Neuron (in vitro differentiated cells): ENCODE data around the gene ZNF664.

Experiments
- H2AFZ ChIP-seq: one replicate; pipeline ENCODE4 v1.6.1; 2013; ENCODE audit warnings: low read depth, mild to moderate bottlenecking, inconsistent platforms, low read length, moderate library complexity
- H3K27me3 ChIP-seq: one replicate; pipeline ENCODE4 v1.6.1; 2013; ENCODE audit warnings: low read length; ENCODE audit not compliant: insufficient read depth
- H3K36me3 ChIP-seq: one replicate; pipeline ENCODE4 v1.6.1; 2013; ENCODE audit warnings: low read length; ENCODE audit not compliant: insufficient read depth
- H3K4me1 ChIP-seq: one replicate; pipeline ENCODE4 v1.6.1; 2013; ENCODE audit warnings: low read length; ENCODE audit not compliant: insufficient read depth
- H3K4me3 ChIP-seq: 2 replicates; pipeline ENCODE4 v1.5.1; 2013; ENCODE audit warnings: mild to moderate bottlenecking, low read length, moderate library complexity
- H3K9me3 ChIP-seq: one replicate; pipeline ENCODE4 v1.6.1; 2013; ENCODE audit warnings: low read length

Gene ZNF664

DNA sequence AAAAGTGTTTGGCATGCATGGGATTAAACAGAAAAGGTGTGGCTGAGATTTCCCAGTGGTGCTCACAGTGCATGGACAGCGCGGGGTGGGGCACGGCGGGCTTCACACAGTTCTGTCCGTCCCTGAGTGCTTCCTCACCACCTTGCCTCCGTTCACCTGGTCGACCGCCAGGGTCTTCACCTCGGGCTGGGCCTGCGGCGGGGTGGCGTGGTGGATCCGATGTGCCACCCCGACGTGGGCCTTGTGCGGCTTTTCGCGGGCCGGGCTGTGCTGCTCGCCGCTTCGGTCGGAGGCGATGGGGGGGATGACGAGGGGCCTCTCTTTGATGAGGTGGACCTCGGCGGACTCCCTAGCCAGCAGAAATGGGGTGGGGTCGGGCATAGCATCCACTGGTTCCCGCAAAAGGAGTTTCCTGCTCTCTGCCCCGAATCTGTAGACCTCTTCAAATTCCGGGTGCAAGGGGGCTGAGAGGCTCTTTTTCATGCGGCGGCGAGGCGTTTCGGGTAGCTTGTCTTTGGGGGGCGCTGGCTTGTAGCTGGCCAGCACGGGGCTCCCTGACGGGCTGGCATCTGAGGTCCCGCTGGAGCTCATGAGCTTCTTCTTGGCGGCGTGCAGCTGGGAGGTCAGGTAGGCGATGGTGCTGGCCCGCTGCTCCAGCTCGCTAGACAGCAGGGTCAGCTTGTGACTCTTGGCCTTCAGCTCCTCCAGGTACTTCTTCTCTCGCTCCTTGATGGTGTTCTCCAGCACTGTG lies 35.9 kb upstream of the ZNF664 start:
- no peak overlapping the region for H2AFZ ChIP-seq
- H3K9me3 ChIP-seq = peaks cover 11% of the 10 kb centered on the region
- H3K4me1 ChIP-seq = peaks cover 4% of the 10 kb centered on the region
- peaks cover 47% of the 10 kb centered on the region for H3K36me3 ChIP-seq
- H3K27me3 ChIP-seq = no peaks in the 10 kb centered on the region
- H3K4me3 ChIP-seq = no peak overlapping the region

GRCh38 chr12:123937707-123938591 lies 35.1 kb upstream of the ZNF664 start:
- Histone ChIP-seq H2AFZ (no peak overlapping the region), H3K36me3 (peaks cover 54% of the 10 kb centered on the region), H3K4me3 (no peak overlapping the region), H3K27me3 (no peaks in the 10 kb centered on the region), H3K4me1 (peaks cover 4% of the 10 kb centered on the region), H3K9me3 (peaks cover 17% of the 10 kb centered on the region)

- Histone ChIP-seq H2AFZ (no peak overlapping the region), H3K4me3 (no peak overlapping the region), H3K36me3 (peaks cover 54% of the 10 kb centered on the region), H3K9me3 (peaks cover 14% of the 10 kb centered on the region), H3K4me1 (peaks cover 4% of the 10 kb centered on the region), H3K27me3 (no peaks in the 10 kb centered on the region)
Measured at GRCh38 chr12:123938679-123939480, 34.1 kb upstream of the ZNF664 start.

DNA sequence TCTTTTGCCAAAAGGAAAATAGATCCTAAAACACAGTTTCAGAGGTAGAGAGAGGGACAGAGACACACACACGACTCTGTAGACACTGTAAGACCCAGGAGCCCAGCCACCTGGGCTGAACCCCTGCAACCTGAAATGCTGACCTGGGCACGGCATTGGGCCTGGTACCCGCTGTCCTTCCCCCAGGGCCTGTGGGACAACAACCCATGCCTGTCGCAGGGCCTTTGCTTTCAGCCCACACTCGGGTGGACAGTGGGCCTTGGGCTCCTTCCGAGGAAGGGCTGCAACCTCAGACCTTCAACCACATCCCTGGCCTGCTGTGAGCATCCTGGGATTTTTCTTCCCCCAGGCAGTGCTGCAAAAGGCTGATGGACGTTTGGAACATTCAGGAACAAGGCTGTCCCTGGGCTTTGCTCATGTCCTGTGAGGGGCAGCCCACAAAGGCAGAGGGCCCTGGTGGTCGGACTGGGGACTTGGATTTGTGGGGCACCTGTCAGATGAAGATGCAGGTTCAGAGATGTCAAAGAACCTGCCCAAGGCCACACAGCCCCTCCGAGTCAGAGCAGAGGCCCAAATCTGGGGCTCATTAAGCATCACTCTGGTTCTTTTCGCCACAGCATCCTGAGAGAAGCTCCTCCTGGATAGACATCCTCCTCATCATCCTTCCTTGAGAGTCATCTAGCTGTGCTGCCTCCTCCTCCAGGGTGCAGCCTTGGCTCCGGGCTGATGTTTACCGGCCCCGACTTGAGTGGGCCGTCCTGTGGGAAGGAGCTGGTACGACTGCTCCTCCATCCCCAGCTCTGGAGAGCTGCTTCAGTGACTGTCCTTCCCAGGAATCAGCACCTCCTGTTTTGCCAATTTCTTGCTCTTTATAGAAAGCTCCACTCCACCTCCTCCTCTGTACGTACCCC lies 33.0 kb upstream of the ZNF664 start:
- Histone ChIP-seq H3K4me3 (no peak overlapping the region), H2AFZ (no peak overlapping the region), H3K4me1 (peaks cover 9% of the 10 kb centered on the region), H3K9me3 (peaks cover 12% of the 10 kb centered on the region), H3K27me3 (no peaks in the 10 kb centered on the region), H3K36me3 (peaks cover 60% of the 10 kb centered on the region)

GRCh38 chr12:123940627-123940966 lies 32.4 kb upstream of the ZNF664 start:
- Histone ChIP-seq H3K9me3 (peaks cover 12% of the 10 kb centered on the region), H3K4me1 (peaks cover 13% of the 10 kb centered on the region), H3K36me3 (peaks cover 61% of the 10 kb centered on the region), H2AFZ (no peak overlapping the region), H3K27me3 (no peaks in the 10 kb centered on the region), H3K4me3 (no peak overlapping the region)

DNA sequence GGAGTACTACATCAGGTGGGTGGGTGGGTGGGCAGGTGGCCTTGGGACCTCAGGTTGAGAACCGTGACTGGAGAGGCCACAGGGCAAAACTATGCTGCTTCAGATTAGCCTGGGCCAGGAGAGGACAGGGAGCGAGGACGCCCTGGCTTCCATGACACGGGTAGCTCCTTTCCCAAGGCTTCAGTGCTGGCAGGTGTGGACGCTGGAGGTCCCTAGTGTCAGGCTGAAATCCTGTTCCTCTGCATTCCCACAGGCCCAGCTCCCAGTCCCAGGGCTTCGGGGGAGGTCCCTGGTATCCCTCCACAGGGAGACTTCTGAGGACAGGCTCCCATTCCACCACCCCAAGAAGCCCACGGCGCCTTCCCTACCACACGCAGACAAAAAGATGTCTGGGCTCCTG lies 32.0 kb upstream of the ZNF664 start:
- peaks cover 13% of the 10 kb centered on the region for H3K4me1 ChIP-seq
- H3K4me3 ChIP-seq = no peak overlapping the region
- peaks cover 12% of the 10 kb centered on the region for H3K9me3 ChIP-seq
- no peak overlapping the region for H2AFZ ChIP-seq
- H3K36me3 ChIP-seq = peaks cover 58% of the 10 kb centered on the region
- no peaks in the 10 kb centered on the region for H3K27me3 ChIP-seq

DNA sequence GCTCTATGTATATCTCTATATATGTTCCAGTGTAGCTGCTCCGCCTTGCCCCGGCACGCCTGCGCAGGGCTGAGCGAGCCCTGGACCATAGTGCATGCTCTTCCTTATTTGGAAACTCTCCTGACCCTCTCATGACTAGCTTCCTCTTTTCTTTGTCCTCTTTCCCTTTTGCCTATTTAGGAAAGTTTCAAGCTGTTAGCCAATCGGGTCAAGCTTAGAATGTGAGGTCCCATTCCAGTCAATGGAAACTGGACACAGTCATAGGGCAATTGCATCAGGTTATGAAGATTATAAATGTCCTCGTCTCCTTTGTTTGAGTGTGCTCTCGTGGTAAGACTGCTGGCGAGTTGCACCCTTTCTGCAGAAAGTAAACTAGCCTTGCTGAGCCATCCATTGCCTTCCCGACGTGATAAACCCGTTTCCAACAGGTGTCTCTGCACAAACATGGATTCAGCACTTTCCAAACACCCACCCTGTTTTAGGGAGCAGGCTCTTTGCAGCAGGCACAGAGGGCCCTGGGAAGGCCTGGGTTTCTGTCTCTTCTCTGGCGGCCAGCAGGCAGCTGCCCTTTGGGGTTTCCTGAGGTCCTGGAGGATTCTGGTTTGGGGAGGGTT lies 31.3 kb upstream of the ZNF664 start:
- H3K4me1 ChIP-seq = peaks cover 13% of the 10 kb centered on the region
- no peaks in the 10 kb centered on the region for H3K27me3 ChIP-seq
- no peak overlapping the region for H3K4me3 ChIP-seq
- H3K9me3 ChIP-seq = peaks cover 12% of the 10 kb centered on the region
- H3K36me3 ChIP-seq = peaks cover 51% of the 10 kb centered on the region
- H2AFZ ChIP-seq = no peak overlapping the region

- Histone ChIP-seq H3K9me3 (peaks cover 12% of the 10 kb centered on the region), H3K36me3 (peaks cover 49% of the 10 kb centered on the region), H3K4me3 (no peak overlapping the region), H3K27me3 (no peaks in the 10 kb centered on the region), H2AFZ (no peak overlapping the region), H3K4me1 (peaks cover 13% of the 10 kb centered on the region)
Measured at GRCh38 chr12:123942238-123942653, 30.8 kb upstream of the ZNF664 start.

GRCh38 chr12:123942911-123943648 lies 29.9 kb upstream of the ZNF664 start:
- Histone ChIP-seq H3K27me3 (no peaks in the 10 kb centered on the region), H3K9me3 (peaks cover 12% of the 10 kb centered on the region), H3K36me3 (peaks cover 43% of the 10 kb centered on the region), H2AFZ (no peak overlapping the region), H3K4me1 (peaks cover 15% of the 10 kb centered on the region), H3K4me3 (no peak overlapping the region)

- Histone ChIP-seq H3K27me3 (no peaks in the 10 kb centered on the region), H3K36me3 (peaks cover 43% of the 10 kb centered on the region), H2AFZ (no peak overlapping the region), H3K4me1 (peaks cover 19% of the 10 kb centered on the region), H3K4me3 (no peak overlapping the region), H3K9me3 (peaks cover 12% of the 10 kb centered on the region)
Measured at GRCh38 chr12:123943816-123944215, 29.2 kb upstream of the ZNF664 start.

- H3K36me3 ChIP-seq = peaks cover 40% of the 10 kb centered on the region
- H3K9me3 ChIP-seq = peaks cover 12% of the 10 kb centered on the region
Measured at GRCh38 chr12:123944696-123945095, 28.3 kb upstream of the ZNF664 start.

More at GRCh38 chr12:123944696-123945095, 28.3 kb upstream of the ZNF664 start:
- Histone ChIP-seq H3K27me3 (no peaks in the 10 kb centered on the region), H3K4me3 (no peak overlapping the region), H3K4me1 (peaks cover 26% of the 10 kb centered on the region), H2AFZ (no peak overlapping the region)
